GM18505 (cell line): ENCODE measurements around the gene UNKL.
"Not testable (repeated sequence)": the region's sequence is repeated elsewhere in the genome, so short reads cannot be mapped to it uniquely, and the experiment has no call there.

ENCODE experiments used
- ATAC-seq: cut with Tn5 transposase; IDR thresholded peaks from one replicate; pipeline ENCODE4 v1.9.1; 2021; ENCODE audit not compliant: unreplicated experiment
- POLR2A ChIP-seq: IDR thresholded peaks from 4 replicates; pipeline ENCODE4 v1.6.1; 2011; ENCODE audit warnings: borderline replicate concordance; ENCODE audit not compliant: insufficient read depth, insufficient read length; ENCODE audit errors: extremely low read depth

Gene UNKL

GRCh38 chr16:1333854-1334700, 80.4 kb downstream of the UNKL start:
- no peak for TF ChIP-seq POLR2A
- no peak for ATAC-seq

GRCh38 chr16:1333149-1333812, 81.2 kb downstream of the UNKL start, which contains the start of gene BAIAP3:
Gene BAIAP3, plus strand, starts transcription at chr16:1333645. Its CDS starts 4,905 bp downstream, at chr16:1338550.
- no peak for ATAC-seq
- no peak for TF ChIP-seq POLR2A

- no peak for ATAC-seq
- TF ChIP-seq POLR2A, result no peak
Observed at GRCh38 chr16:1332618-1333148, 81.8 kb downstream of the UNKL start.

GRCh38 chr16:1331712-1332617, 82.5 kb downstream of the UNKL start:
- no peak for ATAC-seq
- TF ChIP-seq POLR2A, result peak; percentile 16

- TF ChIP-seq POLR2A, result no peak
- no peak for ATAC-seq
Observed at GRCh38 chr16:1330931-1331711, 83.4 kb downstream of the UNKL start.

- no peak for ATAC-seq
- TF ChIP-seq POLR2A, result no peak
Observed at GRCh38 chr16:1330260-1330914, 84.1 kb downstream of the UNKL start.

- ATAC-seq, result not testable (repeated sequence)
Observed at GRCh38 chr16:1328961-1329360, 85.5 kb downstream of the UNKL start.

GRCh38 chr16:1328136-1328535, 86.4 kb downstream of the UNKL start:
- ATAC-seq, result not testable (repeated sequence)

GRCh38 chr16:1327619-1327947, 86.9 kb downstream of the UNKL start:
- ATAC-seq, result no peak
- no peak for TF ChIP-seq POLR2A

- ATAC-seq, result no peak
- TF ChIP-seq POLR2A, result no peak
Observed at GRCh38 chr16:1326946-1327618, 87.4 kb downstream of the UNKL start.

- no peak for TF ChIP-seq POLR2A
- no peak for ATAC-seq
Observed at GRCh38 chr16:1326391-1326790, 88.1 kb downstream of the UNKL start.
